Measurements from ENCODE around the gene GFM1.

GFM1 gene

GRCh38 chr3:158644345-158644908 is at the start of gene GFM1:
TSS of gene GFM1 (plus strand) at chr3:158644527. CDS start at chr3:158644635, 108 bp downstream.
- peak; percentile 84 for DNase-seq

- no peak for DNase-seq
Measured at GRCh38 chr3:158600787-158601186, 43.5 kb upstream of the GFM1 start.

GRCh38 chr3:158602227-158602626 is 42.1 kb upstream of the GFM1 start:
- DNase-seq = no peak

GRCh38 chr3:158617982-158618875 is 26.1 kb upstream of the GFM1 start:
- DNase-seq = no peak

GRCh38 chr3:158625881-158626280 is 18.4 kb upstream of the GFM1 start:
- DNase-seq = no peak

GRCh38 chr3:158631981-158632380 is 12.3 kb upstream of the GFM1 start:
- DNase-seq = no peak

- no peak for DNase-seq
Measured at GRCh38 chr3:158640646-158641045, 3.7 kb upstream of the GFM1 start.

- no peak for DNase-seq
Measured at GRCh38 chr3:158642005-158642404, 2.3 kb upstream of the GFM1 start.

GRCh38 chr3:158642474-158643210 is 1.7 kb upstream of the GFM1 start:
- no peak for DNase-seq

- no peak for DNase-seq
Measured at GRCh38 chr3:158649791-158650190, 5.5 kb downstream of the GFM1 start.

- DNase-seq = no peak
Measured at GRCh38 chr3:158651192-158651591, 6.9 kb downstream of the GFM1 start.

GRCh38 chr3:158652463-158652862 is 8.1 kb downstream of the GFM1 start:
- DNase-seq = no peak

GRCh38 chr3:158658889-158659288 is 14.6 kb downstream of the GFM1 start:
- no peak for DNase-seq

- DNase-seq = peak; percentile 36
Measured at GRCh38 chr3:158659454-158660237, 15.3 kb downstream of the GFM1 start.

GRCh38 chr3:158660711-158661110 is 16.4 kb downstream of the GFM1 start:
- no peak for DNase-seq

GRCh38 chr3:158663246-158663645 is 18.9 kb downstream of the GFM1 start:
- DNase-seq = no peak

GRCh38 chr3:158663832-158664231 is 19.5 kb downstream of the GFM1 start:
- DNase-seq = no peak

- no peak for DNase-seq
Measured at GRCh38 chr3:158666416-158666815, 22.1 kb downstream of the GFM1 start.

GRCh38 chr3:158668506-158668905 is 24.2 kb downstream of the GFM1 start:
- DNase-seq = no peak

- no peak for DNase-seq
Measured at GRCh38 chr3:158671821-158672214, 27.5 kb downstream of the GFM1 start.

GRCh38 chr3:158672215-158673176 is 28.2 kb downstream of the GFM1 start, which contains the start of gene LXN:
TSS of gene LXN (minus strand) at chr3:158672648. CDS start at chr3:158672478, 170 bp downstream.
- DNase-seq = peak; percentile 69

GRCh38 chr3:158678687-158679086 is 34.4 kb downstream of the GFM1 start:
- no peak for DNase-seq
